Measurements from ENCODE around the gene DBF4B.
"Not testable (repeated sequence)": the region's sequence is repeated elsewhere in the genome, so short reads cannot be mapped to it uniquely, and the experiment has no call there.

DBF4B gene

GRCh38 chr17:44749076-44749979, 40.9 kb downstream of the DBF4B start:
- TF ChIP-seq CTCF (IDR thresholded peaks at IDR 0.05; ENCODE audit: low read depth, low read length, missing control alignments) = no peak
- DNase-seq (ENCODE audit: low read depth) = no peak
- H3K4me3 ChIP-seq (ENCODE audit: low read depth, low read length) = no peak overlapping the region

GRCh38 chr17:44749980-44750318, 41.5 kb downstream of the DBF4B start:
- no peak for TF ChIP-seq CTCF (IDR thresholded peaks at IDR 0.05; ENCODE audit: low read depth, low read length, missing control alignments)
- DNase-seq (ENCODE audit: low read depth) = no peak
- H3K4me3 ChIP-seq (ENCODE audit: low read depth, low read length) = no peak overlapping the region

GRCh38 chr17:44751331-44751730, 42.9 kb downstream of the DBF4B start:
- no peak for TF ChIP-seq CTCF (IDR thresholded peaks at IDR 0.05; ENCODE audit: low read depth, low read length, missing control alignments)
- H3K4me3 ChIP-seq (ENCODE audit: low read depth, low read length) = no peak overlapping the region
- no peak for DNase-seq (ENCODE audit: low read depth)

GRCh38 chr17:44751806-44752205, 43.3 kb downstream of the DBF4B start:
- no peak overlapping the region for H3K4me3 ChIP-seq (ENCODE audit: low read depth, low read length)
- no peak for DNase-seq (ENCODE audit: low read depth)
- no peak for TF ChIP-seq CTCF (IDR thresholded peaks at IDR 0.05; ENCODE audit: low read depth, low read length, missing control alignments)

GRCh38 chr17:44752953-44753861, 44.7 kb downstream of the DBF4B start:
- no peak for TF ChIP-seq CTCF (IDR thresholded peaks at IDR 0.05; ENCODE audit: low read depth, low read length, missing control alignments)
- DNase-seq (ENCODE audit: low read depth) = no peak
- H3K4me3 ChIP-seq (ENCODE audit: low read depth, low read length) = no peak overlapping the region

- no peak for TF ChIP-seq CTCF (IDR thresholded peaks at IDR 0.05; ENCODE audit: low read depth, low read length, missing control alignments)
- DNase-seq (ENCODE audit: low read depth) = no peak
- H3K4me3 ChIP-seq (ENCODE audit: low read depth, low read length) = no peak overlapping the region
Observed at GRCh38 chr17:44754276-44754675, 45.8 kb downstream of the DBF4B start.

GRCh38 chr17:44755180-44755579, 46.7 kb downstream of the DBF4B start:
- not testable (repeated sequence) for DNase-seq (ENCODE audit: low read depth); H3K4me3 ChIP-seq (ENCODE audit: low read depth, low read length)
